ENCODE data around the gene NEURL4.
"Not testable (repeated sequence)": the region's sequence is repeated elsewhere in the genome, so short reads cannot be mapped to it uniquely, and the experiment has no call there.

NEURL4 gene

GRCh38 chr17:7354262-7354843 lies 25.2 kb upstream of the NEURL4 start:
- peaks cover 24% of the 10 kb centered on the region for H3K36me3 Mint-ChIP-seq (ENCODE audit: low read depth)
- no peak for DNase-seq (ENCODE audit: low spot score)
- peak overlapping the region; percentile 85 for H3K27ac Mint-ChIP-seq
- H3K9me3 Mint-ChIP-seq = no peaks in the 10 kb centered on the region
- H3K27me3 Mint-ChIP-seq (ENCODE audit: low read depth) = no peaks in the 10 kb centered on the region
- H3K4me3 Mint-ChIP-seq = no peak overlapping the region
- H3K4me1 Mint-ChIP-seq (ENCODE audit: low read depth) = peaks cover 23% of the 10 kb centered on the region

DNA sequence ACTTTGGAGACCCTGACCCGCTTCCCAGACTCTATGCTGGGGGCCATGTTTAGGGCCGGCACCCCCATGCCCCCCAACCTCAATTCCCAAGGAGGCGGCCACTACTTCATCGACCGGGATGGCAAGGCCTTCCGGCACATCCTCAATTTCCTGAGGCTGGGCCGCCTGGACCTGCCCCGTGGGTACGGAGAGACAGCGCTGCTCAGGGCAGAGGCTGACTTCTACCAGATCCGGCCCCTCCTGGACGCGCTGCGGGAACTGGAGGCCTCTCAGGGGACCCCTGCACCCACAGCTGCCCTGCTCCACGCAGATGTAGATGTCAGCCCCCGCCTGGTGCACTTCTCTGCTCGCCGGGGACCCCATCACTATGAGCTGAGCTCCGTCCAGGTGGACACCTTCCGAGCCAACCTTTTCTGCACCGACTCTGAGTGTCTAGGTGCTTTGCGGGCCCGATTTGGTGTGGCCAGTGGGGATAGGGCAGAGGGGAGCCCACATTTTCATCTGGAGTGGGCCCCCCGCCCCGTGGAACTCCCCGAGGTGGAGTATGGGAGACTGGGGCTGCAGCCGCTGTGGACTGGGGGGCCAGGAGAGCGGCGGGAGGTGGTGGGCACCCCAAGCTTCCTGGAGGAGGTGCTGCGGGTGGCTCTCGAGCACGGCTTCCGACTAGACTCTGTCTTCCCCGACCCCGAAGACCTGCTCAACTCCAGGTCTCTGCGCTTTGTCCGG lies 23.9 kb upstream of the NEURL4 start:
- no peaks in the 10 kb centered on the region for H3K27me3 Mint-ChIP-seq (ENCODE audit: low read depth)
- peak overlapping the region; percentile 76 for H3K27ac Mint-ChIP-seq
- H3K36me3 Mint-ChIP-seq (ENCODE audit: low read depth) = peaks cover 35% of the 10 kb centered on the region
- no peaks in the 10 kb centered on the region for H3K9me3 Mint-ChIP-seq
- peak overlapping the region; percentile 80 for H3K4me3 Mint-ChIP-seq
- H3K4me1 Mint-ChIP-seq (ENCODE audit: low read depth) = peaks cover 25% of the 10 kb centered on the region
- no peak for DNase-seq (ENCODE audit: low spot score)

DNA sequence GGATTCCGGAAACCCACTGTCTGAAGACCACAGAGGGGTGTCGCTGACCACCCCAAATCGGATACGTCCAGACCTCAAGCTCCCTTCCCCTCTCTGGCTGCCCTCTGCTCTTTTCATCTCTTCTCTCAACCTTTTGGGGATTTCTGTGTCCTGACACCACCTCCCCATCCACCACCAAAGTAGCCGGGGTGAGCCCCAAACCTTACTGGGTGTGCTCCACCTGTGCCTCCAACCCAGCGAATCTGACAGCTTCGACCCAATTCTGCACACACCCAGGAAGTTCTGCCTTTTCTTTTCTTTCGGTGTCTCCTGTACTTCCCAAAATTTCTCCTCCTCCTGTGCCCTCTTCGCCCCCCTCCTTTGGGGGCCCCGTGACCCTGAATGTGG lies 23.4 kb upstream of the NEURL4 start:
- Mint-ChIP-seq H3K36me3 (ENCODE audit: low read depth) (peaks cover 40% of the 10 kb centered on the region), H3K9me3 (no peaks in the 10 kb centered on the region), H3K4me3 (peak overlapping the region; percentile 80), H3K27me3 (ENCODE audit: low read depth) (no peaks in the 10 kb centered on the region), H3K27ac (peak overlapping the region; percentile 76), H3K4me1 (ENCODE audit: low read depth) (peaks cover 25% of the 10 kb centered on the region)
- DNase-seq (ENCODE audit: low spot score) = no peak

DNA sequence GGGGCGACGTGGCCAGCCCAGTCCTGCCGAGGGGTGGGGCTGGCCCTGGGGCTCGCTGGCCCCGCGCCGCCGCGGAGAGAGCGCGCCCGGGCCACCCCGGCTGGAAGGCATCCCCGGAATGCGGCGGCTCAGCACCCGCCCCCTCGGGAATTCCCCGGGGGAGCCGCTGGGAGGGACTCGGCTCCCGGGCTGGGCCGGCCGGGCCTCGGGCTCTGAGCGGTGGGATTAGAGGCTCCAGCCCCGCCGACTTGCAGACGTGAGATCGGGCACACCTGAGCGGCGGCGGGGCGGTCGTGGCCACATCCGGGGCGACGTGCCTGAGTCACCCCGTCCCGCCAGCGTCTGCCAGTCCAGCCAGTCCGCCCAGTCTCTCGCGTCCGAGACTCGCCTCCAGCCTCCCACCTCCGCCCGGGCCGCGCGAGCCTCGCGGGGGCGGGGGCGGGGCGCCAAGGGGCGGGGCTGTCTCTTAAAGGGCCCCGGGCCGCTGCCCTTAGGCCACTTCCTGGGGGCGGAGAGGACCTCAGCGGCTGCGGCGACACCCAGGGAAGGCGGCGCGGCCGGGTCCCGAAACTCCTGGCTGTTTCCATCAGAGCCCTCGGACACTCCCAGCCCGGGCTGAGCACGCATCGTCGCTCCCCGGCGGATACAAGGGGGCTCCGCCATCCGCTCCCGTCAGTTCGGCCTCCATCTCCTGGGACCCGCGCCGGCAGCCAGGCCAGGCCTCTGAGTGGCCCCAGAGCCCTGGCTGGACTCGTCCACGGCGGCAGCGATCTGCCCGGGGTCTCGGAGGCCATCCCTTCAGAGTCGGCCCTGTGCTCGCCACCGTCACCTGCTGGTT lies 22.7 kb upstream of the NEURL4 start, which contains the start of gene KCTD11:
TSS of gene KCTD11 (plus strand) at position 498 of the 838 bp plus-strand sequence.
- H3K9me3 Mint-ChIP-seq = no peaks in the 10 kb centered on the region
- peaks cover 25% of the 10 kb centered on the region for H3K4me1 Mint-ChIP-seq (ENCODE audit: low read depth)
- H3K27ac Mint-ChIP-seq = peak within 1 kb of the TSS; percentile 76
- H3K27me3 Mint-ChIP-seq (ENCODE audit: low read depth) = no peaks in the 10 kb centered on the region
- peaks cover 45% of the 10 kb centered on the region for H3K36me3 Mint-ChIP-seq (ENCODE audit: low read depth)
- H3K4me3 Mint-ChIP-seq = peak within 1 kb of the TSS; percentile 80
- DNase-seq (ENCODE audit: low spot score) = peak; percentile 90

GRCh38 chr17:7348478-7349242 lies 19.5 kb upstream of the NEURL4 start:
- peak overlapping the region; percentile 55 for H3K27ac Mint-ChIP-seq
- H3K27me3 Mint-ChIP-seq (ENCODE audit: low read depth) = no peaks in the 10 kb centered on the region
- peaks cover 64% of the 10 kb centered on the region for H3K36me3 Mint-ChIP-seq (ENCODE audit: low read depth)
- no peak for DNase-seq (ENCODE audit: low spot score)
- peaks cover 13% of the 10 kb centered on the region for H3K4me1 Mint-ChIP-seq (ENCODE audit: low read depth)
- H3K4me3 Mint-ChIP-seq = no peak overlapping the region
- H3K9me3 Mint-ChIP-seq = no peaks in the 10 kb centered on the region

- Mint-ChIP-seq H3K4me1 (ENCODE audit: low read depth) (peaks cover 13% of the 10 kb centered on the region), H3K9me3 (no peaks in the 10 kb centered on the region), H3K36me3 (ENCODE audit: low read depth) (peaks cover 65% of the 10 kb centered on the region), H3K27ac (no peak overlapping the region), H3K4me3 (no peak overlapping the region), H3K27me3 (ENCODE audit: low read depth) (no peaks in the 10 kb centered on the region)
- DNase-seq (ENCODE audit: low spot score) = no peak
Observed at GRCh38 chr17:7347630-7348477, 18.7 kb upstream of the NEURL4 start.

DNA sequence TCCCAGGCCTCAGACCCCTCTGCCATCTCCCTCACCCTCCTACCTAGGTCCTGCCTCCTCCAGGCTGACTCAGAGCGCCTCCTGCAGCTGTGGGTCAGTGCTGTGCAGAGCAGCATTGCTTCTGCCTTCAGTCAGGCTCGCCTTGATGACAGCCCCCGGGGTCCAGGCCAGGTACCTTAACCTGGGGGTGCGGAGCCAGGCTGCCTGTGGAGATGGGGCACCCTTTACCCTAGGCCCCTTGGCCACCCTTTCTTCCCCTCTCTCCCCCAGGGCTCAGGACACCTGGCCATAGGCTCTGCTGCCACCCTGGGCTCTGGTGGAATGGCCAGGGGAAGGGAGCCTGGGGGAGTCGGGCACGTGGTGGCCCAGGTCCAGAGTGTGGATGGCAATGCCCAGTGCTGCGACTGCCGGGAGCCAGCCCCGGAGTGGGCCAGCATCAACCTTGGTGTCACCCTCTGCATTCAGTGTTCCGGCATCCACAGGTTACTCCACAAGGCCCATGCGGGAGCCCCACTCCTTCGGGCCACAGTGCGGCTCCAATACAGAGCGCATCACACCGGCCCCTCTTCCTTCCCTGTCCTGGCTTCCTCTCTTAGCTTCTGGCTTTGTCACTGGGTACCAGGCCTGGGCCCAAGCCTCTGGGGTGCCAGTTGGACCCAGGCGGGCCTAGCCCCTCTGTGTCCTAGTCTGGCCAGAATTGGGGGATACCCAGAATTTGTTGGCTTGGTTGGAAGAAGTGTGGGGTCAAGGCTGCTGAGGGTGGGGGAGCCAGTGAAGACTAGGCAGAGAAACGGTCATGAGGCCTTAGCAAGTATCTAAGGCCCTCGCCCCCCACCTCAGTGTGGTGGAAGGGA lies 17.9 kb upstream of the NEURL4 start:
- peak overlapping the region; percentile 36 for H3K27ac Mint-ChIP-seq
- DNase-seq (ENCODE audit: low spot score) = no peak
- H3K9me3 Mint-ChIP-seq = no peaks in the 10 kb centered on the region
- peaks cover 61% of the 10 kb centered on the region for H3K36me3 Mint-ChIP-seq (ENCODE audit: low read depth)
- H3K4me1 Mint-ChIP-seq (ENCODE audit: low read depth) = peaks cover 7% of the 10 kb centered on the region
- H3K27me3 Mint-ChIP-seq (ENCODE audit: low read depth) = no peaks in the 10 kb centered on the region
- no peak overlapping the region for H3K4me3 Mint-ChIP-seq

GRCh38 chr17:7343250-7343649 lies 14.1 kb upstream of the NEURL4 start:
- Mint-ChIP-seq H3K9me3 (no peaks in the 10 kb centered on the region), H3K4me1 (ENCODE audit: low read depth) (peaks cover 9% of the 10 kb centered on the region), H3K27me3 (ENCODE audit: low read depth) (no peaks in the 10 kb centered on the region), H3K4me3 (no peak overlapping the region), H3K27ac (no peak overlapping the region), H3K36me3 (ENCODE audit: low read depth) (peaks cover 52% of the 10 kb centered on the region)
- no peak for DNase-seq (ENCODE audit: low spot score)

DNA sequence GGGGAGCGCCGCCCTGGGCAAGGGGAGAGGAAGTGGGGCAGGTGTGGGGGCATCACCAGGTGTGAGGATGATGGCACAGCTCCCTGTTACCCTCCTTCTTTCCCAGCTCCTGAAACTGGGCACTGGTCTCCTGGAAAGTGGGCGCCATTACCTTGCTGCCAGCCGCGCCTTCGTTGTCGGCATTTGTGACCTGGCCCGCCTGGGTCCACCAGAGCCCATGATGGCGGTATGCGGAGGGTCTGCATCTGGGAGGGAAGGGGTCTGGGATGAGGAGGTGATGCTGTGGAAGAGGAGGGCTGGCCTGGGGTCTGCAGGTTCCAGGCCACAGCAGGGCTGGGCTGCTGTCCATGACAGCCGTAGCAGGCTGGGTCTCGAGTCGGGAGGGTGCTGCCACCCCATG lies 12.7 kb upstream of the NEURL4 start:
- peaks cover 53% of the 10 kb centered on the region for H3K36me3 Mint-ChIP-seq (ENCODE audit: low read depth)
- no peak overlapping the region for H3K4me3 Mint-ChIP-seq
- no peak overlapping the region for H3K27ac Mint-ChIP-seq
- peaks cover 20% of the 10 kb centered on the region for H3K4me1 Mint-ChIP-seq (ENCODE audit: low read depth)
- no peak for DNase-seq (ENCODE audit: low spot score)
- no peaks in the 10 kb centered on the region for H3K27me3 Mint-ChIP-seq (ENCODE audit: low read depth)
- H3K9me3 Mint-ChIP-seq = no peaks in the 10 kb centered on the region

DNA sequence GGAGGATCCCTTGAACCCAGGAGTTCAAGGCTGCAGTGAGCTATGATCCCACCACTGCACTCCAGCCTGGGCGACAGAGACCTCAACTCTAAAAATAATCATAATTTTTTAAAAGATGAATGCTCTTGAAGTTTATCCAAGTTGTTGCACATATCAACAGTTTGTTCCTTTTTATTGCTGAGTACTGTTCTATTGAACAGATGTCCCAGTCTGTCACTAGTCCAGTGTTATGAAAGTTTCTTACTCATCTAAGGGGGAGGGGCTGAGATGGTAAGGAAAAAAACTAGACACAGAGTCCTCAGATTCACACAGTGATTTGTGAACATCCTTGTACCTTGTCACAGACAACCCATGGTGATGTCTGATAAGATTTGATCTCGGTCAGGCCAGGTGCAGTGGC lies 11.0 kb upstream of the NEURL4 start:
- Mint-ChIP-seq H3K27ac (no peak overlapping the region), H3K36me3 (ENCODE audit: low read depth) (peaks cover 49% of the 10 kb centered on the region), H3K4me1 (ENCODE audit: low read depth) (peaks cover 31% of the 10 kb centered on the region), H3K27me3 (ENCODE audit: low read depth) (no peaks in the 10 kb centered on the region), H3K4me3 (no peak overlapping the region), H3K9me3 (no peaks in the 10 kb centered on the region)
- no peak for DNase-seq (ENCODE audit: low spot score)

DNA sequence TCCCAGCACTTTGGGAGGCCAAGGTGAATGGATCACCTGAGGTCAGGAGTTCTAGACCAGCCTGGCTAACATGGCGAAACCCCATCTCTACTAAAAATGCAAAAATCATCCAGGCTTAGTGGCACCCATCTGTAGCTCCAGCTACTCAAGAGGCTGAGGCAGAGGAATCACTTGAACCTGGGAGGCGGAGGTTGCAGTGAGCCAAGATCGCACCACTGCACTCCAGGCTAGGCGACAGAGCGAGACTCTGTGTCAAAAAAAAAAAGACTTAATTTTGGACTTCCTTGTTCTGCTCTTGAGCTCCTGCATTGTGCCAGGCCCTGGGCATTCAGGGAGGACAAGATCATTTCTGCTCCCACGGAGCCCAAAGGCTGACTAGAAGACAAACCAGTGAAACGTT lies 8.5 kb upstream of the NEURL4 start:
- not testable (repeated sequence) for DNase-seq (ENCODE audit: low spot score); H3K9me3 Mint-ChIP-seq; H3K27me3 Mint-ChIP-seq (ENCODE audit: low read depth)
- peak overlapping the region; percentile 95 for H3K4me3 Mint-ChIP-seq
- H3K27ac Mint-ChIP-seq = peak overlapping the region; percentile 94
- peaks cover 34% of the 10 kb centered on the region for H3K36me3 Mint-ChIP-seq (ENCODE audit: low read depth)
- peaks cover 43% of the 10 kb centered on the region for H3K4me1 Mint-ChIP-seq (ENCODE audit: low read depth)
